WI38 (cell line): ENCODE measurements around the gene DHX29.

Source experiments
- H3K4me3 ChIP-seq: 2 replicates; pipeline ENCODE4 v1.5.1; 2011; ENCODE audit warnings: low read depth, mild to moderate bottlenecking, control low read depth, low read length
- TF ChIP-seq, protein P1 (sequence below): IDR thresholded peaks from 2 replicates; pipeline ENCODE4 v1.5.1; 2012; ENCODE audit warnings: low read depth, mild to moderate bottlenecking, control low read depth, low read length

DHX29 gene

DNA sequence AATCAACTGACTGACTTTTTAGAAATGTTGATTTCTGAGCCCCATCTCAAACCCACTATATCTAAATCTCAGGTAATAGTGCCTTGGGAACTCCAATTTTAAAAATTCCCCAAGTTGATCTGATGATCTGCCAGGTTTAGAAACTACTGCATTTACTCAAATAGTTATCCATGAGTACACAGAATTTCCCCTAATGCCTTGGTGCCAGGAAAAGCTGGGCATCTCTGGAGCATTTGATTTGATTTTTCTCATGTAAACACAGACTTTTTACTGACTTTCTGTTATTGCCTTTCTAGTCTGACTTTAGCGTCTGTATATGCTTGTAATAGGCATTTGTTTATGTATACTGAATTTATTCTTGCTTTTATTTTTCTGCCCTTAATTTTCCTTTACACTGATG is 36.1 kb upstream of the DHX29 start:
- H3K4me3 ChIP-seq: no peak overlapping the region
- TF ChIP-seq, protein P1, sequence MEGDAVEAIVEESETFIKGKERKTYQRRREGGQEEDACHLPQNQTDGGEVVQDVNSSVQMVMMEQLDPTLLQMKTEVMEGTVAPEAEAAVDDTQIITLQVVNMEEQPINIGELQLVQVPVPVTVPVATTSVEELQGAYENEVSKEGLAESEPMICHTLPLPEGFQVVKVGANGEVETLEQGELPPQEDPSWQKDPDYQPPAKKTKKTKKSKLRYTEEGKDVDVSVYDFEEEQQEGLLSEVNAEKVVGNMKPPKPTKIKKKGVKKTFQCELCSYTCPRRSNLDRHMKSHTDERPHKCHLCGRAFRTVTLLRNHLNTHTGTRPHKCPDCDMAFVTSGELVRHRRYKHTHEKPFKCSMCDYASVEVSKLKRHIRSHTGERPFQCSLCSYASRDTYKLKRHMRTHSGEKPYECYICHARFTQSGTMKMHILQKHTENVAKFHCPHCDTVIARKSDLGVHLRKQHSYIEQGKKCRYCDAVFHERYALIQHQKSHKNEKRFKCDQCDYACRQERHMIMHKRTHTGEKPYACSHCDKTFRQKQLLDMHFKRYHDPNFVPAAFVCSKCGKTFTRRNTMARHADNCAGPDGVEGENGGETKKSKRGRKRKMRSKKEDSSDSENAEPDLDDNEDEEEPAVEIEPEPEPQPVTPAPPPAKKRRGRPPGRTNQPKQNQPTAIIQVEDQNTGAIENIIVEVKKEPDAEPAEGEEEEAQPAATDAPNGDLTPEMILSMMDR: no peak

DNA sequence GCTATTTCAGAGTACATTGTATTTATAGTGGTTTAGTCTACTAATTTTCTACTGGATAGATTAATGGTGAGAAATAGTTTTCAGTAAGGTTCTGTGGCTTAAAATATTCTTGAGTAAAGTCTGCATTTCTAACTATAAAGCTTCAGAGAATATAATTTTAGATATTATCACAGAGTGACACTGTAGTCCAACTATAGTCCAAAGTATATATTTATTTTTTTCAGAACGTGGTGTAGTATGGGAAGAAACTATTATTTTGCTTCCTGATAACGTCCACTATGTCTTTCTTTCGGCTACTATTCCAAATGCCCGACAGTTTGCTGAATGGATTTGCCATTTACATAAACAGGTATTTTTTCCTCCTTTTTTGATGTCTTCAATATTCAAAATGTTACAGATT is 35.6 kb upstream of the DHX29 start:
- TF ChIP-seq, protein P1: no peak
- H3K4me3 ChIP-seq: no peak overlapping the region

DNA sequence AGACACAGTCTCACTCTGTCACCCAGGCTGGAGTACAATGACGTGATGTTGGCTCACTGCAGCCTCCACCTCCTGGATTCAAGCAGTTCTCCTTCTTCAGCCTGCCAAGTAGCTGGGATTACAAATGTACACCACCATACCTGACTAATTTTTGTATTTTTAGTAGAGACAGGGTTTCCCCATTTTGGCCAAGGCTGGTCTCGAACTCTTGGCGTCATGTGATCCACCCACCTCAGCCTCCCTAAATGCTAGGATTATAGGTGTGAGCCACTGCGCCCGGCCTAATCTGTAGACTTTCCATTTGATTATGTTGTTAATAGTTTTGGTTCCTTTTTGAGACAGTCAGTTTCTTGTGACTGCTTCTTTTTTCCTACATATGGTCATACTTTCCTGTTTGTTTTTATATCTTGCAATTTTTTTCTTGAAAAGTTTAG is 31.3 kb upstream of the DHX29 start:
- no peak overlapping the region for H3K4me3 ChIP-seq
- TF ChIP-seq, protein P1: no peak

DNA sequence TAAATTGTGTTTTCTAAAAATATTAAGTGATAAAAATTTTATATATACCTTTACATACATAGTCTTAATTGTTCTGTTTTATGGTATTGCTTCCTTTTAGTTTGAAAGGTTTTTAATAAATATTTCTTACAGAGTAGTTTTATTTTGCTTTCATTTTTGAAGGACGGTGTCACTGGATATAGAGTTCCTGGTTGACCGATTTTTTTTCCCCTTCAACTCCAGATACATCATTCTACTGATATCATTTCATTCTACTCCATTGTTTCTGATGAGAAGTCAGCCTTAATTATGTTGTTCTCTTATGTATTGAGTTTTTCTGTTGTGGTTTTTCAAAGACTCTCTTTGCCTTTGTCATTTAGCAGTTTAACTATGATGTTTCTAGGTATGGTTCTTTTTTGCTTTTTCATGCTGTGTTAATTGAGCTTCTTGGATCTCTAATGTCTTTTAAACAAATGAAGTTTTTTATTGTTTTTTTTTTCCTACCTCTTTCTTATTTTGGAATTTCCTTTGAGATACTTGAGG is 30.7 kb upstream of the DHX29 start:
- H3K4me3 ChIP-seq: no peak overlapping the region
- TF ChIP-seq, protein P1: no peak

DNA sequence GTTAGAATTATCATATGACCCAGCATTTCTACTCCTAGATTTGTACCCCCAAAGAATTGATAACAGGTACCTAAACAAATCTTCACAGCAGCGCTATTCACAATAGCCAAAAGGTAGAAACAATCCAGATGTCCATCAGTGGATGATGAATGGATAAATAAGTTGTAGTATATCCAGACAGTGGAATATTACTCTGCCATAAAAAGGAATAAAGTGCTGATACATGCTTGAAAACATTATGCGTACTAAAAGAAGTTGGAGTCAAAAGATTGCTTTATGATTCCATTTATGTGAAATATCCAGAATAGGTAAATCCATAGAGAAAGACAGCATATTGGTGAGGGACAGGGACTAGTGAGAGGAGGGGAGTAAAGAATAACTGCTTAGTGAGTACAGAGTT is 26.3 kb upstream of the DHX29 start:
- no peak overlapping the region for H3K4me3 ChIP-seq
- TF ChIP-seq, protein P1: no peak

DNA sequence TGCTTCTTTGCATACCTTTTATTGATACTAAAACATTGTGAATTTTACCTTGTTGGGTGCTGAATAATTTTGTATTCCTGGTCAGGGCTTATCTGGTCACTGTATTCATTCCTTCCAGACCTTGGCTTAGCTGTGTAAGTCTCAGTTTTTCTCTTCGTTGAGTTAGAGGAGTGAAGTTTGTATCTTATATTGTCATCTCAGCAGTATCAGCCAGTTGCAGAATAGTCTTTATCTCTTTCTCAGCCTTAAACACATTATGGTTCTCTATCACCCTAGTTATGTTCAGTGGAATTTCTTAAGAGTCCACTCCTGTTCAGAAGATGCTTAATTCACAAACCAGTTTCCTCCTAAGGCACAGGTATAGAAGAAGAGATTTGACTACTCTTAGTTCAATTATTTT is 25.5 kb upstream of the DHX29 start:
- H3K4me3 ChIP-seq: no peak overlapping the region
- TF ChIP-seq, protein P1: no peak

DNA sequence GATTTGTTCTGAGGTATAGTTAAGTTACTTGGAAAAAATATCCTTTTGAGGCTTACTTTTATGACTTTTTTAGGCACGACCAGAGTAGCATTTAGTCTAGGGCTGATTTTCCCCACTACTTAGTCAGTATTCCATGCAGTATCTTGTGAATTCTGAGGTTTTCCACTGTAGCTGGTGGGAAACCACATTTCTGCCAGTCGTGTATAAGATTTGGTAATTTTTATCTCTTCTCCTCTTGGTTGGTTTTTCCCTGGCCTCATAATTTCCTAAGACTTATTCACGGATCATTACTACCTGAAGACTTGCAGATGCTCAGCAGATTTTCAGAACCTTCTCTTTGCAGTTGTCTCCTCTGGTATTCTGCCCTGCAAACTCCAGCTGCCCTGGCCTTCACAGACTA is 23.8 kb upstream of the DHX29 start:
- TF ChIP-seq, protein P1: no peak
- no peak overlapping the region for H3K4me3 ChIP-seq
